ENCODE data around the gene GJC1.

DNA sequence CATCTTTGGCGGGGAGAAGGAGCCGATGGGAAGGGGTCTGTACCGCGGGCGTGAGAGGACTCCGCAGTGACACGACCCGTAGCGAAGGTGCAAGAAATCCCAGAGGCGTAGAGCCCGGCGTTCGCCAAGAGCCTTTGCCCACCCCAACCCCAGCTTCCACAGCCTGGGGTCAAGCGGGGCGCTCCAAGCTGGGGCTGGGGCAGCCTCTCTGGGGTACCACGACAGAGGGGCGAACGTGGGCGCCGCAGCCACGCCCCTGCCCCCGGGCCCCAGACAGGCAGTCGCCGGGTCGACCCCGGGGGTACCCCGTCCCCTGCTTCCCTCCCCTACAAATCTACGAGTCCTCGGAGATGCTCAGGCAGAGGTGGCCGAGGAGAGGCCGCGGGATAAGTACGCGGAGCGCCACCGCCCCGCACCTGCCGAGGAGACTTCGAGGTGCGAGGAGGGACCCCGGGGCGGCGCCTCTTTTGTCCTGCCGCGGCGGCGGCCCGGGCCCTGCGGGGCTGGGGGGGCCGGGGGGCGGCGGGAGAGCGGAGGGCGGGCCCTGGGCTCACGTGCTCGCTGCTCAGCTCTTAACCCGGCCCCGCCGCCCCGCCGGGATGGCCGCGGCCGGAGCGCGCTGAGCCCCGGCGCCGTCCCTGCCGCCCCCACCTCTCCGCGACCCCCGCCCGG is 71.5 kb downstream of the GJC1 start, which contains the start of gene ADAM11:
- TF ChIP-seq, protein P1, sequence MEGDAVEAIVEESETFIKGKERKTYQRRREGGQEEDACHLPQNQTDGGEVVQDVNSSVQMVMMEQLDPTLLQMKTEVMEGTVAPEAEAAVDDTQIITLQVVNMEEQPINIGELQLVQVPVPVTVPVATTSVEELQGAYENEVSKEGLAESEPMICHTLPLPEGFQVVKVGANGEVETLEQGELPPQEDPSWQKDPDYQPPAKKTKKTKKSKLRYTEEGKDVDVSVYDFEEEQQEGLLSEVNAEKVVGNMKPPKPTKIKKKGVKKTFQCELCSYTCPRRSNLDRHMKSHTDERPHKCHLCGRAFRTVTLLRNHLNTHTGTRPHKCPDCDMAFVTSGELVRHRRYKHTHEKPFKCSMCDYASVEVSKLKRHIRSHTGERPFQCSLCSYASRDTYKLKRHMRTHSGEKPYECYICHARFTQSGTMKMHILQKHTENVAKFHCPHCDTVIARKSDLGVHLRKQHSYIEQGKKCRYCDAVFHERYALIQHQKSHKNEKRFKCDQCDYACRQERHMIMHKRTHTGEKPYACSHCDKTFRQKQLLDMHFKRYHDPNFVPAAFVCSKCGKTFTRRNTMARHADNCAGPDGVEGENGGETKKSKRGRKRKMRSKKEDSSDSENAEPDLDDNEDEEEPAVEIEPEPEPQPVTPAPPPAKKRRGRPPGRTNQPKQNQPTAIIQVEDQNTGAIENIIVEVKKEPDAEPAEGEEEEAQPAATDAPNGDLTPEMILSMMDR (IDR thresholded peaks at IDR 0.05; ENCODE audit: poor library complexity, severe bottlenecking), result no peak
- TF ChIP-seq EZH2 (IDR thresholded peaks at IDR 0.05; ENCODE audit: borderline replicate concordance, insufficient read depth, low read length, poor library complexity, severe bottlenecking) (no peak), POLR2AphosphoS5 (IDR thresholded peaks at IDR 0.05) (no peak), RAD21 (conservative IDR thresholded peaks at IDR 0.05) (no peak), EP300 (conservative IDR thresholded peaks at IDR 0.05; ENCODE audit: poor library complexity, severe bottlenecking) (no peak), TAF1 (IDR thresholded peaks at IDR 0.05; ENCODE audit: low read depth) (no peak)
- TF ChIP-seq, protein P2, sequence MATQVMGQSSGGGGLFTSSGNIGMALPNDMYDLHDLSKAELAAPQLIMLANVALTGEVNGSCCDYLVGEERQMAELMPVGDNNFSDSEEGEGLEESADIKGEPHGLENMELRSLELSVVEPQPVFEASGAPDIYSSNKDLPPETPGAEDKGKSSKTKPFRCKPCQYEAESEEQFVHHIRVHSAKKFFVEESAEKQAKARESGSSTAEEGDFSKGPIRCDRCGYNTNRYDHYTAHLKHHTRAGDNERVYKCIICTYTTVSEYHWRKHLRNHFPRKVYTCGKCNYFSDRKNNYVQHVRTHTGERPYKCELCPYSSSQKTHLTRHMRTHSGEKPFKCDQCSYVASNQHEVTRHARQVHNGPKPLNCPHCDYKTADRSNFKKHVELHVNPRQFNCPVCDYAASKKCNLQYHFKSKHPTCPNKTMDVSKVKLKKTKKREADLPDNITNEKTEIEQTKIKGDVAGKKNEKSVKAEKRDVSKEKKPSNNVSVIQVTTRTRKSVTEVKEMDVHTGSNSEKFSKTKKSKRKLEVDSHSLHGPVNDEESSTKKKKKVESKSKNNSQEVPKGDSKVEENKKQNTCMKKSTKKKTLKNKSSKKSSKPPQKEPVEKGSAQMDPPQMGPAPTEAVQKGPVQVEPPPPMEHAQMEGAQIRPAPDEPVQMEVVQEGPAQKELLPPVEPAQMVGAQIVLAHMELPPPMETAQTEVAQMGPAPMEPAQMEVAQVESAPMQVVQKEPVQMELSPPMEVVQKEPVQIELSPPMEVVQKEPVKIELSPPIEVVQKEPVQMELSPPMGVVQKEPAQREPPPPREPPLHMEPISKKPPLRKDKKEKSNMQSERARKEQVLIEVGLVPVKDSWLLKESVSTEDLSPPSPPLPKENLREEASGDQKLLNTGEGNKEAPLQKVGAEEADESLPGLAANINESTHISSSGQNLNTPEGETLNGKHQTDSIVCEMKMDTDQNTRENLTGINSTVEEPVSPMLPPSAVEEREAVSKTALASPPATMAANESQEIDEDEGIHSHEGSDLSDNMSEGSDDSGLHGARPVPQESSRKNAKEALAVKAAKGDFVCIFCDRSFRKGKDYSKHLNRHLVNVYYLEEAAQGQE (IDR thresholded peaks at IDR 0.05; ENCODE audit: borderline replicate concordance), result no peak
